ENCODE measurements around the gene GSTM5.

GSTM5 gene

GRCh38 chr1:109719337-109719837 is 7.3 kb downstream of the GSTM5 start:
- H3K4me3 ChIP-seq (replicated peaks; ENCODE audit: insufficient read depth, low read length): no peak overlapping the region
- no peaks in the 10 kb centered on the region for H3K27me3 ChIP-seq (ENCODE audit: insufficient read depth, poor library complexity, severe bottlenecking)
- TF ChIP-seq SPI1 (IDR thresholded peaks at IDR 0.05; ENCODE audit: borderline replicate concordance, low read depth) (no peak), REST (IDR thresholded peaks at IDR 0.05; ENCODE audit: insufficient replicate concordance, low read depth) (no peak)
- no peak for DNase-seq (ENCODE audit: low read depth in 1 of 2, low spot score in 1 of 2)
- H3K27ac ChIP-seq (replicated peaks): no peak overlapping the region

DNA sequence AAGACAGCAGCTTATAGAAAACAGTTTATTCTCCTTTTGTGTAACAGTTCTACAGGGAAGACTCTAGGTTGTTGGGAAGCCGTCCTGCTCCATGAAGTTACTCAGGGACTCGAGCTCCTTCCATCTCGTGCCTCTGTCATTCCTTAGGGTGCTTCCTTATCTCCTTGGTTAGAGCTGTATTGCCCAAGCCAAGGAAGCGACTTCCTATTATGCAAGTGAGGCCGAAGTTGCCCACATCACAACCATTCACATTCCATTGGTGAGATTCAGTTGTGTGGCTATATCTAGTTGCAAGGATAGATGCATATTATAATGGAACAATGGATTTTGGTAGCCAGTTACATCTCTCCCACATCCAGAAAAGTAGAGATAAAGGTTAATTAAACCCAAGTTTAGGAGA is 9.0 kb downstream of the GSTM5 start:
- Histone ChIP-seq H3K4me3 (replicated peaks; ENCODE audit: insufficient read depth, low read length) (no peak overlapping the region), H3K27ac (replicated peaks) (no peak overlapping the region), H3K27me3 (ENCODE audit: insufficient read depth, poor library complexity, severe bottlenecking) (no peaks in the 10 kb centered on the region)
- TF ChIP-seq SPI1 (IDR thresholded peaks at IDR 0.05; ENCODE audit: borderline replicate concordance, low read depth) (no peak), GABPA (IDR thresholded peaks at IDR 0.05; ENCODE audit: low read depth) (no peak), POLR2AphosphoS5 (IDR thresholded peaks at IDR 0.05; ENCODE audit: low read depth) (no peak), REST (IDR thresholded peaks at IDR 0.05; ENCODE audit: insufficient replicate concordance, low read depth) (no peak), CTCF (IDR thresholded peaks at IDR 0.05; ENCODE audit: insufficient read depth, low read length) (no peak)
- peak in 1 of 2 experiments; percentile 70 for DNase-seq (ENCODE audit: low read depth in 1 of 2, low spot score in 1 of 2)

DNA sequence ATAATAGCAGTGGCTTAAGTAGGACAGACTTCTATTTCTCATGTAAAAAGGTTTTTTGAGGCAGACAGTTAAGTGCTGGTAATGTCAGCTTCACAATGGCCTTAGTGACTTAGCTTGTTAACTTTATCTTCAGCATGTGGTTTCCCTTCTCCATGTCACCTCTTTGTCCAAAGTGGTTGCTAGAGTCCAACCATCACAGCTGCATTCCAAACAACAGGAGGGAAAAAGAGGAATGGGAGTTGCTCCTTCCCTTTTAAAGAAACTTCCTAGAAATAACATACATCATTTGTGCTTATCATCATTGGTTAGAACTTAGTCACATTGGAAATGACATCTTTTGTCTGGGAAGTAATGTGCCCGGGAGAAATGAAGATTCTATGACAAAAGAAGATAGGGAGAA is 9.9 kb downstream of the GSTM5 start:
- no peak overlapping the region for H3K4me3 ChIP-seq (replicated peaks; ENCODE audit: insufficient read depth, low read length)
- no peak for DNase-seq (ENCODE audit: low read depth in 1 of 2, low spot score in 1 of 2)

More for the DNA sequence above, 9.9 kb downstream of the GSTM5 start:
- no peaks in the 10 kb centered on the region for H3K27me3 ChIP-seq (ENCODE audit: insufficient read depth, poor library complexity, severe bottlenecking)
- H3K27ac ChIP-seq (replicated peaks): no peak overlapping the region
- TF ChIP-seq REST (IDR thresholded peaks at IDR 0.05; ENCODE audit: insufficient replicate concordance, low read depth) (no peak), CTCF (IDR thresholded peaks at IDR 0.05; ENCODE audit: insufficient read depth, low read length) (no peak), SPI1 (IDR thresholded peaks at IDR 0.05; ENCODE audit: borderline replicate concordance, low read depth) (no peak), POLR2AphosphoS5 (IDR thresholded peaks at IDR 0.05; ENCODE audit: low read depth) (no peak), GABPA (IDR thresholded peaks at IDR 0.05; ENCODE audit: low read depth) (no peak)
